ENCODE data around the gene WDR38. TPM values are rescaled to one million over a fixed set of nuclear protein-coding genes. Genes with fewer than 3 reads are reported as not detected.
A peak's percentile ranks its signal among the peaks of the same experiment; 100 is the strongest.

The WDR38 gene
- polyA plus RNA-seq, 1 of the 3 experiments (the other 2 are of a cell fraction): not detected

- 0 out of 2 replicates have a peak, but pooled peaks have one; percentile 14 for TF ChIP-seq JUND (IDR thresholded peaks at IDR 0.05)
- TF ChIP-seq SMC3 (IDR thresholded peaks at IDR 0.05; ENCODE audit: low read depth, low read length): peak; percentile 26; the same call in 1 of the 2 replicates
- no peak for TF ChIP-seq RFX5 (IDR thresholded peaks at IDR 0.05; ENCODE audit: low read length)
- no peak for TF ChIP-seq IRF3 (IDR thresholded peaks at IDR 0.05; ENCODE audit: low read depth, low read length)
- TF ChIP-seq GABPA (IDR thresholded peaks at IDR 0.05; ENCODE audit: low read depth): no peak
- TF ChIP-seq FOXJ3 (CRISPR knock-in tag; IDR thresholded peaks at IDR 0.05): no peak
- no peak for TF ChIP-seq YY1 (IDR thresholded peaks at IDR 0.05; ENCODE audit: low read depth)
- TF ChIP-seq MEF2A (IDR thresholded peaks at IDR 0.05; ENCODE audit: borderline replicate concordance, low read depth): no peak
- TF ChIP-seq TAF1 (IDR thresholded peaks at IDR 0.05; ENCODE audit: borderline replicate concordance, low read depth, low read length): no peak
- TF ChIP-seq ELF1 (IDR thresholded peaks at IDR 0.05): no peak; the same call in 1 of the 2 replicates
- TF ChIP-seq PBX3 (IDR thresholded peaks at IDR 0.05): no peak
These were observed 2.9 kb downstream of the WDR38 start (continued) for GRCh38 chr9:124855944-124856765.

- CTCF ChIA-PET: interaction anchor here (0.6 to 33.6 kb wide), 4 partner anchors 22 to 104 kb away, joined by 3 to 1436 read pairs (median 178); partner anchors contain the start of genes NR6A1 and OLFML2A
- POLR2A ChIA-PET: interaction anchor here (0.7 to 2.7 kb wide), 3 partner anchors 9 to 80 kb away, joined by 3 to 11 read pairs (median 4); partner anchors contain the start of gene OLFML2A
- H2AFZ ChIP-seq (ENCODE audit: low read depth): no peak overlapping the region
These were observed 4.4 kb downstream of the WDR38 start for GRCh38 chr9:124857533-124858162.

More at GRCh38 chr9:124857533-124858162, 4.4 kb downstream of the WDR38 start:
- no peaks in the 10 kb centered on the region for H3K9me2 ChIP-seq
- peaks cover 34% of the 10 kb centered on the region for H3K79me2 ChIP-seq (ENCODE audit: insufficient read depth)
- no peak overlapping the region for H3K9ac ChIP-seq
- H3F3A ChIP-seq (replicated peaks; ENCODE audit: insufficient read depth): peaks cover 46% of the 10 kb centered on the region
- H3K4me1 ChIP-seq (ENCODE audit: control insufficient read depth in 1 of 2, insufficient read depth in 2 of 2, low read depth in 1 of 2, low read length in 1 of 2): peaks cover 13 to 30% of the 10 kb centered on the region in 2 experiments; a peak in 1 of 4 replicates
- H3K36me3 ChIP-seq (replicated peaks in 1 of 2; ENCODE audit: control insufficient read depth in 1 of 2, insufficient read depth in 2 of 2, low read length in 1 of 2): peaks cover 35 to 44% of the 10 kb centered on the region in 2 experiments
- no peak overlapping the region for H3K4me3 ChIP-seq (ENCODE audit: low read depth in 2 of 2, low read length in 1 of 2)
- no peak overlapping the region for H3K27ac ChIP-seq (ENCODE audit: low read depth in 2 of 2, low read length in 1 of 2)
- peaks cover 56% of the 10 kb centered on the region for H4K20me1 ChIP-seq (ENCODE audit: insufficient read depth)
- no peaks in the 10 kb centered on the region for H3K27me3 ChIP-seq (ENCODE audit: insufficient read depth)
- H3K9me3 ChIP-seq: no peaks in the 10 kb centered on the region
- DNase-seq: no peak
- whole genome bisulfite sequencing (ENCODE audit: low lambda C conversion rate): 98% methylated on average over 17 of the region's 24 CpGs
- H3K4me2 ChIP-seq: no peak overlapping the region
- TF ChIP-seq JUND (IDR thresholded peaks at IDR 0.05): no peak
- no peak for TF ChIP-seq NRF1 (IDR thresholded peaks at IDR 0.05; ENCODE audit: low read depth, low read length)
- TF ChIP-seq MXI1 (IDR thresholded peaks at IDR 0.05; ENCODE audit: low read depth, low read length): no peak
- TF ChIP-seq IRF3 (IDR thresholded peaks at IDR 0.05; ENCODE audit: low read depth, low read length): no peak
- TF ChIP-seq RFX5 (IDR thresholded peaks at IDR 0.05; ENCODE audit: low read length): no peak
- TF ChIP-seq RCOR1 (IDR thresholded peaks at IDR 0.05; ENCODE audit: low read length): no peak
- no peak for TF ChIP-seq GABPA (IDR thresholded peaks at IDR 0.05; ENCODE audit: low read depth)
- no peak for TF ChIP-seq ELF1 (IDR thresholded peaks at IDR 0.05)
- TF ChIP-seq NFIC (IDR thresholded peaks at IDR 0.05; ENCODE audit: borderline replicate concordance): no peak
